ENCODE data around the gene ATRIP. TPM values are rescaled to one million over a fixed set of nuclear protein-coding genes. Genes with fewer than 3 reads are reported as not detected.

ATRIP gene
- total RNA-seq, 1 donor from 2014 or later = 4.6 TPM

DNA sequence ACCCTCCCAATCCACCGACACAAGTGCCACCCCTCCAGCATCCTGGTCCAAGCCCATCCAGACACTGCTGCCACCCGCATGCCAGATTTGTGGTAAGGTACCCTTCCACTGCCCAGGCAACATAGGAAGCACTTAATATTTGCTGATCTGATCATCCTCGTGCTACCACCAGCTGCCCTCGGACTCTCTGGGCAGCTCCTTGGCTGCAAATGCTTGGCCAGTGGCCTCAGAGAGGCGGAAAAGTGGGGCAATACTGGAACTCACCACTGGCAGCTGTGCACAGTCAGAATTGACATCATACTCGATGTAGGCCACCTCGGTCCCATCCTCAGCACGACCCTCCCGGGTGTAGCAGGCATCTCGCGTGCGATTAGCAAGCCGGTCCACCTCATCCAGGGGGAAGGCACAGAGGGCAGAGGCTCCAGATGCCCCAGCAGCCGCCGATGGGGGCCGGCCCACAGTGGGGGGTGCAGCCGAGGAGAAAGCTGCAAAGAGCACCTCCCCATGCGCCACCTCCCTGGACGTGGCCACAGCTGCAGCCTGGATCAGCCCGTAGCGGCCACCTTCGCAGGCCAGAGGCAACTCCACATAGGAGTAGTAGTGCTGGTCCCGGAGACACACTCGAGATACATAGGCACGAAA, 23.2 kb upstream of the ATRIP start:
- DNase-seq (ENCODE audit: low spot score) = no peak

DNA sequence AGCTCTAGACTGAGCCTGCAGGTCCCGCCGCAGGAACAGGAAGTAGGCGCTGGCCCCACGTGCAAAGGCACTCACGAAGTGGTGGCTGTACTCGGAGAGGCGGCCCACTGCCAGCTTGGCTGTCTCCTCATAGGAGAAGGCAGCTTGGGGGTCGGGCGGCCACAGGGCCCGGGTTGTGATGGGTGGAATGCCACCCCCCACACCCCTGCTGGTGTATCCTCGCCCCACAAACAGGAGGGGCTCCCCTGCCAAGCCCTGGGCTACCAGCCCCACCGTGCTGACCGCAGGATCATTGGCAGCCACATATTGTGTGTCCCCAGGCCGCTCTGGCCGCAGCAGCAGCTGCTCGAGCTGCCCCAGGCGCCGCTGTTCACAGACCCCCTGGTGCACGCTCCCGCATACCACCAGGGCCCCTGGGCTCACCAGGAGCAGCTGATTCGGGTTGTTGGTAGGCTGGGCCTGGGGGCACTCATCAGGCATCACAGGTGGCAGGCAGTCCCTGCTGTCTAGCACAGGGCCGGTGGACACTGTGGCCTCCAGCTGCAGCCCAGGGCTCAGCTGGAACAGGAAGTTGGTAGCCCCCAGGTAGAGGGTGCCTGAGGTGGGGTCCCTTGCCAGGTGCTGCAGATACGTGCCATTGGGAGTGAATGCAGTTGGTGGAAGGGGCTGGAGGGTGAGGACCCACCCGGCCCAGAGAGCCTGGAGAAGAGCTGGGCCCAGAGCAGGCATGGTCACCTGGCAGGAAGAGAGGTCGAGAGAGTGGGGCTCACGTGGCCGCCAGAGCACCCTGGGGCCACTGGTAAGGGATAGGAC, 22.4 kb upstream of the ATRIP start:
- DNase-seq (ENCODE audit: low spot score) = no peak

GRCh38 chr3:48425281-48425812, 21.2 kb upstream of the ATRIP start:
- no peak for DNase-seq (ENCODE audit: low spot score)

GRCh38 chr3:48426401-48426909, 20.1 kb upstream of the ATRIP start:
- DNase-seq (ENCODE audit: low spot score) = no peak

GRCh38 chr3:48426944-48427629, 19.4 kb upstream of the ATRIP start:
- DNase-seq (ENCODE audit: low spot score) = no peak

DNA sequence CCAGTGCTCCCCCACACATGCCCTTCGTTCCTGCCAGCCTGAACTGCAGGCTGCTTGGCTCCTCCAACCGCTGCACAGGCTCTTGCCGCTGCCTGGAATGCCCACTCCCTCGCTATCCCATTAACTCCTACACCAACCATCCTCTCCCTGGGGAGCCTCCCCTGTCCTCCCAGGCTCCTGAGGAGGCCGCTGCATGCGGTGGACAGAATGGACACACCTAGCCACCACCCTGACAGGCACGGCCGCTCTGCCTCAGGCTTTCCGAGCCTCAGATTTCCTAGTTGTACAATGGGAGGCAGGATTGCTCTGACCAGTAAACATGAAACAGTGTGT, 18.9 kb upstream of the ATRIP start:
- DNase-seq (ENCODE audit: low spot score) = no peak

- DNase-seq (ENCODE audit: low spot score) = no peak
Observed at GRCh38 chr3:48428088-48428571, 18.4 kb upstream of the ATRIP start.

DNA sequence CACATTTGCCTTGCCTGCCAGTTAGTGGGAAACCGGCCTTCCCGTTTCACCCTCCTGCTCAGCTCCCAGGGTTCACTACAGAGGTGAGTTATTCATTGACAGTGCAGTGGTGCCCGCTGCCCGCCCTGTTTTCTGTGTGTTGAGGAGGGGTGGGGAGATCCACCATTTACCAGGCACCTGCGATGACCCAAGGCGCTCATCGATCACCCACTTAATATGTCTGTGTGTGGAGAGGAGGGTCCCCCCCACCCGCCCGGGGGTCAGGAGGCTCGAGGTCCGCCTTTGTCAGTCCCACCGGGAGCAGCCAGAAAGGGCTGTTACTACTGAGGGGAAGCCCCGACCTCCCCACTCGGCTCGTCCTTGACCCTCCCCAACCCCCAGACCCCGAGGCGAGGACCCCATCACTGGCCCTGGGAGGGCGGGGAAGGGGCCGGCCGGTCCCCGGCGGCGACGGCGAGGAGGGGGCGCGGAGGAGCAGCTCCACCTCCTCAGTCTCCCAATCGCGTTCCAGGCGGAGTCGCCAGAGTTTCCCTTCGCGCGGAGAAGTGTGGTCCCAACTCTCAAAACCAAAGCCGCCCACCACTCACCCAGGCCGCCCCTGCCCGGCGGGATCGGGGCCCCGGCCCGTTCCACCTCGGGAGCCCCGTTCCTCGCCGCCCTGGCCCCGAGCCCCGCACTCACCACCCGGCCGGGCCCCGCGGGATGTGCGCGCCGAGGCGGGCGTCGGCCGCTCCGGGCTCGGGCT, 17.8 kb upstream of the ATRIP start:
- peak; percentile 67 for DNase-seq (ENCODE audit: low spot score)

GRCh38 chr3:48429317-48429959, 17.1 kb upstream of the ATRIP start:
- peak; percentile 63 for DNase-seq (ENCODE audit: low spot score)

DNA sequence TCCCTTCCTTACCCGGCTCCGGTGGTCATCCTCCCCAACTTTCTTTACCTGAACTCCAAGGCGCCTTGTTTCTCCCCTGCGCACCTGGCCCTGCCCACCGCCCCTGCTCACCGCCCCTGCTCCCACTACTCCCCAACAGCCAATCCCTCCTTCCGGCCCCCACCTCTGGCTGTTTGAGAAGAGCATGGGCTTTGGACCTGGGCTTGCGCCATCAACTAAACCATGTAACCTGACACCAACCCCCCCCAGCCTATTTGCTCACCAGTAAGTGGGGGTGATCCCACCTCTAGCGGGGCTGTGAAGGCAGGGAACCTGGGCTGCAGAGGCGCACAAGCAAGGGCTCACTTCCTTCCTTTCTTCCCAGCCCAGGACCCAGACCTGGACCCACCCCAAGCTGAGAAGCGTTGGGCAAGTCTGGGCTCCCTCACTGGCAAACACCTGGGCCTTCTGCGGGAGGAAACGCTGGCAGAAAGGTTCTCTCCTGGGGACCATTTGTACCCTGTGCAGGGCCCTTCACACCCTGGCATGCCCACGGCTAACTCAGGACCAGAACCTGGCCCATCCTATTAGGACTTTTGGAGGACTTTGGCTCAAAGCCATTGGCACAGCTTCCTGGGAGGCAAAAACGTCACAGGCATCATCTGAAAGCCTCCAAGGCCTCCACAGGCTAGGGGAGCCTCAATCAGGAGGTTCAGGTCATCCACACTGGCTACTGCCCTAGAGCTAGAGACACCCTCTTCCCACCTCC, 16.4 kb upstream of the ATRIP start, which contains the start of gene PLXNB1:
Gene PLXNB1, minus strand, starts transcription at position 127 of the 748 bp plus-strand sequence. CDS start 5,475 bp downstream, outside the sequence.
- DNase-seq (ENCODE audit: low spot score) = peak; percentile 72

GRCh38 chr3:48430708-48431101, 15.8 kb upstream of the ATRIP start:
- no peak for DNase-seq (ENCODE audit: low spot score)

DNA sequence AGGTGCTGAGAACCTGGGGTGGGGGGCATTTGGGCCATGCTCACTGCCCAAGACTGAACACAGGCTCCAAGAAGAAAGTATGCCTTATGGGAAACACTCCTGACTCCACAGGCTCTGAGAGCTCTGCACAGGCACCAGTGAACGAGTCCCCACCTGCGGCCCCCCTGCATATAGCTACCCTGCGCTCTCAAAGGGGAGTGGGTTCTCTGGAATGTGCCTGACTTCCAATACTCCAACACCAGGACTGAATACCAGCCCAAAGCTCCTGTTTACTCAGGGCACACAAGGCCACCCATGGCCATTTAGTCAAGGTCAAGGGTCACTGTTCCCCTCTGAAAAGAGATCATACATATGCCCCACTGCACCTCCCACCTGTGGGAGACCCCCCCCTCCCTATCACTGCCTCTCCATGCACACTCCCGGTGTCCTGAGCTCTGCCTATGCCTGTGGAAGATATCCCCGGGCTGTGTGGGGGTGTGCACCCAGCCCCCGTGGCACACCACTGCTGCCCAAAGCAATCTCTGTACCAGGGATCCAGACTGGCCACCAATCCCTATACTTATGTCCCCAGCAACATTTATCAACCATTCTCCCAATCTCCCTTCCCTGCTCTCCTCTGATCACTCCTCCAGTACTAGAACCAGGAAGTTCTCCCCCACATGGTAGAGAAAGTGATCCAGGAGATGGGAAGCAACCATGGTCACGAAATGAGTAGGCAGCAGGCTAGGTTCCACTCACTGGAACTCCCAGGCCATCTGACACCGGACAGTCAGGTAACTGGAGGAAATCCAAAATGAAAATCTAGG, 15.1 kb upstream of the ATRIP start:
- DNase-seq (ENCODE audit: low spot score) = no peak

- DNase-seq (ENCODE audit: low spot score) = no peak
Observed at GRCh38 chr3:48432411-48433371, 13.8 kb upstream of the ATRIP start.

DNA sequence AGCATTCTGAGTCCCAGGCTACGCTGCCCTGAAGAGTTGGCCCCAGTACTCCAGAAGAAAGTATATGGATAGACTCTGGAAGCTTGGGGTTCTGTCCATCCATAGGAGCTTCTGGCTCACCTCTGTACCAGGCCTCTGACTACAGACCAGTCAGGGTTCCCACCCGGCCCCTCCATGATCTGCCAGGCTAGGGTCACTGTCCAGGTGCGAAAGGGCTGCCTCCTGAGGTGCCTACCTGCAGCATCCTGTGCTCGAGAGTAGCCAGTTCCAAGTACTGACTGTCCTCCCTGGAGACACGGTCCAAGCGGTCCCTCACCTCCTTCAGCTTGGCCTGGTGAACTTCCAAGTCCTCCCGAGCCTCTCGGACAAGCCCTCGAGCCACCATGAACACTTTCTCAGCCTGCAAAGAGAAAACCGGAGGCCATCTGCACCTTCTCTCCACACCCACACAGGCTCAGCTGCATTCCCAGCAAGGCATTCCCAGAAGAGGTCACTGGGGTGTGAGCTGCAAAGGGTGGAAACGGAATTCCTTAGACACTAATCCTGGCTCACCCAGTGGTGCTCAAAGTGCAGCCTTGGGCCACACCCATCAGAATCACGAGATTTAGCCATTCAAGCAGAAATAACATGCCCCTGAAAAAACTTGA, 12.9 kb upstream of the ATRIP start:
- peak; percentile 80 for DNase-seq (ENCODE audit: low spot score)

DNA sequence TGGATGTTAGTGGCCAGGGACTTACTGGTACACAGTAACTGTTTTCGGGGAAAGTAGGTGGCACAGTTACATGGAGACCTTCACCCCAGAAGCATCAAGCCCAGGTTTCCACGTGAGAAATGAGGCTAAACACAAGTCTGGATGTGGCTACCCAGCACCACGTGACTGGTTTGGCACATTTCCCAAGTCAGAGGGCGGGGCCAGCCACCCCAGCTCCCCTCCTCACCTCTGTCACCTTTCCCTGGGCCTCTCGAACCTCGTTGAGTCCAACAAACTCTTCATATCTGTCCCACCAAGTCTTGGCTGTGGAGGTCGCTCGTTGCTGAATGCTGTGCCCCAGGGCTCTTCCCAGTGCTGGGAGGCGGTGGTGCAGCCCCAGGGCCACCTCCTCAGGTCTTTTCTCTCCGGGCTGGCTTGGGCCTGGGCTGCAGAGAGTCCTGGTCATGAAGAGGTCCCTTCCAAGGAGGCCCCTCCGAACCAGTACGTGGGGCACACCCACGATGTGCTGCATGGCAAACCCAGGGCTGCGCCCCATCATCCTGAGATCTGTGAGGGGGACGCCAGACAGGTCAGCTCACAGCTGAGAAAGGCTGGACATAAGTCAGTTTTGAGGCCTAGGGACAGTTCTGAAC, 11.8 kb upstream of the ATRIP start:
- DNase-seq (ENCODE audit: low spot score) = no peak

- DNase-seq (ENCODE audit: low spot score) = no peak
Observed at GRCh38 chr3:48435223-48435595, 11.3 kb upstream of the ATRIP start.

Measured in mucosa of gallbladder (tissue), 1 donor.